Mammary epithelial cell (primary cell): ENCODE results near the gene SFTPB.

Experiments used
- EZH2 ChIP-seq: IDR thresholded peaks from 2 replicates; pipeline ENCODE4 v1.6.1; 2012; ENCODE audit warnings: low read length, inconsistent platforms, borderline replicate concordance
- TF ChIP-seq, protein P1 (sequence below), 2 donors: IDR thresholded peaks in 1 of 2; conservative IDR thresholded peaks in 1 of 2; 2 replicates each; pipeline ENCODE4 v1.5.1; 2011 to 2012; ENCODE audit warnings: inconsistent platforms in 2 of 2, low read length in 2 of 2, mild to moderate bottlenecking in 2 of 2, control low read depth in 1 of 2, low read depth in 1 of 2; ENCODE audit not compliant: insufficient read depth in 1 of 2; ENCODE audit errors: extremely low read depth in 1 of 2

DNA sequence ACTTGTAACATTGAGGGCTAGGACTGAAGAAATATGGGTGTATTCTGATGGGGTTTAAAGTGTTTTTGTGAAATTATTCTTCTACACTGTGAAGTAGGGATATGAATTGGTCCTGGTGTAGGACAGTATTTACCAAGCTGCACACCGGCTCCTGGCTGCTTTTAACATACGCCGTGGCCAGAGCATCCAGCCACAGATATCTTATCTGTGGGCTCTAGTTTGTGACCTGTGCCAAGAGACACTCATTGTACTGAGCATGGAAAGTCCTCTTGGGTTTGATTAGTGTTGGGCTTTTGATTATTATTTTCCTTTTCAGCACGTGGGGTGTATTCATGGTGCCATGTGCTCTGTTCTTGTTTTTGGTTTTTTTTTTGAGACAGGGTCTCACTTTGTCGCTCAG is 44.0 kb downstream of the SFTPB start:
- TF ChIP-seq, protein P1, sequence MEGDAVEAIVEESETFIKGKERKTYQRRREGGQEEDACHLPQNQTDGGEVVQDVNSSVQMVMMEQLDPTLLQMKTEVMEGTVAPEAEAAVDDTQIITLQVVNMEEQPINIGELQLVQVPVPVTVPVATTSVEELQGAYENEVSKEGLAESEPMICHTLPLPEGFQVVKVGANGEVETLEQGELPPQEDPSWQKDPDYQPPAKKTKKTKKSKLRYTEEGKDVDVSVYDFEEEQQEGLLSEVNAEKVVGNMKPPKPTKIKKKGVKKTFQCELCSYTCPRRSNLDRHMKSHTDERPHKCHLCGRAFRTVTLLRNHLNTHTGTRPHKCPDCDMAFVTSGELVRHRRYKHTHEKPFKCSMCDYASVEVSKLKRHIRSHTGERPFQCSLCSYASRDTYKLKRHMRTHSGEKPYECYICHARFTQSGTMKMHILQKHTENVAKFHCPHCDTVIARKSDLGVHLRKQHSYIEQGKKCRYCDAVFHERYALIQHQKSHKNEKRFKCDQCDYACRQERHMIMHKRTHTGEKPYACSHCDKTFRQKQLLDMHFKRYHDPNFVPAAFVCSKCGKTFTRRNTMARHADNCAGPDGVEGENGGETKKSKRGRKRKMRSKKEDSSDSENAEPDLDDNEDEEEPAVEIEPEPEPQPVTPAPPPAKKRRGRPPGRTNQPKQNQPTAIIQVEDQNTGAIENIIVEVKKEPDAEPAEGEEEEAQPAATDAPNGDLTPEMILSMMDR (conservative IDR thresholded peaks at IDR 0.05 in 1 of 2, IDR thresholded peaks at IDR 0.05 in 1 of 2; ENCODE audit: extremely low read depth in 1 of 2, insufficient read depth in 1 of 2, low read depth in 1 of 2, low read length in 2 of 2): no peak
- TF ChIP-seq EZH2: no peak
